Activated naive CD4-positive, alpha-beta T cell treated with anti-CD3 and anti-CD28 coated beads, Interleukin-2, amount 10 ng/mL, durations not matched to agents 7 days and 5 days (primary cell): Measurements from ENCODE around the gene HOXA2.

Experiments used
- CTCF ChIA-PET: fragments of 350-600 bp; sonication (Branson Sonifier 250); formaldehyde crosslinking; loops from one replicate; lab custom pipeline; 2021; ENCODE audit warnings: antibody characterized with exemption; lab: Charles Lee
- DNase-seq: peaks from one replicate; pipeline ENCODE4 v3.0.0-alpha.2; 2020
- H3K27ac Mint-ChIP-seq: one replicate; pipeline ENCODE4 v1.8.0; 2021; ENCODE audit warnings: mild to moderate bottlenecking, moderate library complexity, mixed read lengths
- H3K27me3 Mint-ChIP-seq: one replicate; pipeline ENCODE4 v1.8.0; 2021; ENCODE audit warnings: mild to moderate bottlenecking, mixed read lengths
- H3K36me3 Mint-ChIP-seq: one replicate; pipeline ENCODE4 v1.8.0; 2021; ENCODE audit warnings: mixed read lengths
- H3K4me1 Mint-ChIP-seq: one replicate; pipeline ENCODE4 v1.8.0; 2021; ENCODE audit warnings: mixed read lengths
- H3K4me3 Mint-ChIP-seq: one replicate; pipeline ENCODE4 v1.8.0; 2021; ENCODE audit warnings: mild to moderate bottlenecking, moderate library complexity, mixed read lengths
- H3K9me3 Mint-ChIP-seq: one replicate; pipeline ENCODE4 v1.8.0; 2021; ENCODE audit warnings: mixed read lengths

Gene HOXA2

DNA sequence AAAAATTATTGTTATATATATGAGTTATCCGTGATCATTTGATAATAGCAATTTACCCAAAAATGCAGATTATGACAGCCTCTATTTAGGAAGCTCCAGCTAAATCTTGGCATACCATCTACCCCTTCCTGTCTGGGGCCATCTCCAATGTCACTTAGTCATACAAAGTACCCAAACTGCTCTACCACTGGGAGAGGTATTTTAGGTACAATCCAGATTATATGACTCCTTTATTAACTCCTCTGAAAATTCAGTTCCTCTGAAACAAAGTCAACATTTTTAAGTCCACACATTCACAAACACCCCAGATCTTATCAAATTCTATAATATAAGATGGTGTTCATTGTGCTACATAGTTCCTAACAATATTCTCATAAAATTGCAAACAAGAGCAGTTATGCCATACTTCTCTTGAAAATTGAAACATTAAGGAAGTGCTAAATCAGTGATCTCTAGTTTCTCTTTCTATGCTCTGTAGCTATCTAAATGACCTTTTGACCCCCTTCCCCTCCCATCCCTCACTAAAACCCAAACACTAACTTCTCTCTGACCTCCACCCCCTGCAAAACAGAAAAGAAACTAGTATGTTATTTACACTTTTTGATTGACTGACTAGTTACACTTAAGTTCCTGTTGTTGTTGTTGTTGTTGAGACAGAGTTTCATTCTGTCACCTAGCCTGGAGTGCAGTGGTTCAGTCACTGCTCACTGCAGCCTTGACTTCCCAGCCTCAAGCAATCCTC is 23.1 kb downstream of the HOXA2 start:
- Mint-ChIP-seq H3K4me3 (no peak overlapping the region), H3K36me3 (no peaks in the 10 kb centered on the region), H3K27me3 (peaks cover 7% of the 10 kb centered on the region), H3K4me1 (peaks cover 7% of the 10 kb centered on the region), H3K27ac (no peak overlapping the region), H3K9me3 (no peaks in the 10 kb centered on the region)
- CTCF ChIA-PET: no interaction called here
- DNase-seq: no peak

DNA sequence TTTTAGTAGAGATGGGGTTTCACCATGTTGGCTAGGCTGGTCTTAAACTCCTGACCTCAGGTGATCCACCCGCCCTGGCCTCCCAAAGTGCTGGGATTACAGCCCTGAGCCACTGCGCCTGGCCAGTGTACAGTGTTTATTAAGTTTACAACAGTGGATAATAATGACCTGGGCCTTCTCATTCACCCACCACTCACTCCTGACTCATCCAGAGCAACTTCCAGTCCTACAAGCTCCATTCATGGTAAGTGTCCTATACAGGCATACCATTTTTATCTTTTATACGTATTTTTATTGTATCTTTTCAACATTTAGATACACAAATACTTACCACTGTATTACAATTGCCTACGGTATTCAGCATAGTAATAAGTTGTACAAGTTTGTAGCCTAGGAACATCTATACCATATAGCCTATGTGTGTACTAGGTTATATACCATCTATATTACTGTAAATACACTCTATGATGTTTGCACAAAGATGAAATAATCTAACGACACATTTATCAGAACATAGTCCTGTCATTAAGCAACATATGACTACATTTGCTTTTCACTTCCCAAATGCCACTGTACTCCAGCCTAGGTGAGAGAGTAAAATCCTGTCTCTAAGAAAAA is 23.8 kb downstream of the HOXA2 start:
- Mint-ChIP-seq H3K4me3 (no peak overlapping the region), H3K9me3 (no peaks in the 10 kb centered on the region), H3K27me3 (peaks cover 4% of the 10 kb centered on the region), H3K4me1 (peaks cover 7% of the 10 kb centered on the region), H3K36me3 (no peaks in the 10 kb centered on the region), H3K27ac (no peak overlapping the region)
- DNase-seq: no peak
- CTCF ChIA-PET: no interaction called here

DNA sequence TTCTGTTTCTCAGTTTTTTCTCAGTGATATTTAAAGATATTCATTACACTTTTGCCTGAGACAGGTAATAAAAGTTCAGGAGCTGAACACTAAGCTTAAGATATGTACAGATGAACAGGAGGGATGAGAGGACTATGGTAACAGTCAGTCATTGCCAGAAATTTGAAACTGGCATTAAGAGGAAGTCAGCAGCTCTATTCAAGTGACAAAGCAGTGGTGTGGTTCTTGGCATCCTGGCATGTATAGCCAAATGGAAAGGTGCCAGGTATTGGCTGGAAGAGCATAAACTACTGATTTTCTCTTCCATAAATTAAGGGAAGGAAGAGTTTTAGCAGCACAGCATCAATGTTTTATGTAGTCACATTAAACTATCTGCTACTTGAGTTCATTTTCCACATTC is 29.4 kb downstream of the HOXA2 start:
- DNase-seq: no peak
- no peak overlapping the region for H3K4me3 Mint-ChIP-seq
- H3K9me3 Mint-ChIP-seq: no peaks in the 10 kb centered on the region
- H3K27ac Mint-ChIP-seq: no peak overlapping the region
- no peaks in the 10 kb centered on the region for H3K27me3 Mint-ChIP-seq
- no peaks in the 10 kb centered on the region for H3K4me1 Mint-ChIP-seq
- CTCF ChIA-PET: no interaction called here
- no peaks in the 10 kb centered on the region for H3K36me3 Mint-ChIP-seq

DNA sequence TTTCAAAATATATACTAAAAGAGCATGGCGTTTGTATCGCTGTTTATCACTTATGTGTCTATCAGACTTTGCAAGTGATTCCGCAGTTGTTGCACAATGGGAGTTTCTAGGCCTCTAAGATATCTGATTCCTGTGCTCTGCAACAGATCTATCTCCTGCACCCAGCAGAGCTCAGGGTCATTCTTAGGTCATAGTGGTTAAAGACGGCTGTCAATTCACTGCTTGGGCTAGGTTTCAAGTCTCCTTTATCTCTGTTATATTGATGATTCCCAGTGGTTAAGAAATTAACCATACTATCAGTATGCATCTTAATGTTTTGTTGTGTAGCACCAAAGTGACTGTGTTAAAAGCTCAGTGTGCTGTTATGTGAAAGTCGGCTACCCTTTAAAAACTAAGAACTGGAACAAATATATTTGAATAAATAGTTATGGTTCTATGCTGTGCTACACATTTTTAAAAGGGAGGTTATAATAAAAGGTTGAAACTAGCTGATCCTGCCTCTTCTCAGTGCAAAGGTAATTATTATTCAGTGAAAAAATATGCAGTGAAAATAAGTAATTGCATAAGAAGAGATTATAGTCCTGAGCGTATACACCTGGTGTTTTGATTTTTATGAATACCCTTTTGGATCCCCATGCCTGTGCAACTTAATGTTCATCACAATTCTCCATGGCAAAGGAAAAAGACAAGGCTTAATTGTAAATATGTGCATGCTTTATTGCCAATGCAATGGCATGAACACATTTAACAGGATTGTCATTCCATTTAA is 30.7 kb downstream of the HOXA2 start:
- CTCF ChIA-PET: no interaction called here
- H3K27me3 Mint-ChIP-seq: no peaks in the 10 kb centered on the region
- H3K4me1 Mint-ChIP-seq: no peaks in the 10 kb centered on the region
- DNase-seq: no peak
- no peaks in the 10 kb centered on the region for H3K36me3 Mint-ChIP-seq
- no peaks in the 10 kb centered on the region for H3K9me3 Mint-ChIP-seq
- no peak overlapping the region for H3K4me3 Mint-ChIP-seq
- no peak overlapping the region for H3K27ac Mint-ChIP-seq

DNA sequence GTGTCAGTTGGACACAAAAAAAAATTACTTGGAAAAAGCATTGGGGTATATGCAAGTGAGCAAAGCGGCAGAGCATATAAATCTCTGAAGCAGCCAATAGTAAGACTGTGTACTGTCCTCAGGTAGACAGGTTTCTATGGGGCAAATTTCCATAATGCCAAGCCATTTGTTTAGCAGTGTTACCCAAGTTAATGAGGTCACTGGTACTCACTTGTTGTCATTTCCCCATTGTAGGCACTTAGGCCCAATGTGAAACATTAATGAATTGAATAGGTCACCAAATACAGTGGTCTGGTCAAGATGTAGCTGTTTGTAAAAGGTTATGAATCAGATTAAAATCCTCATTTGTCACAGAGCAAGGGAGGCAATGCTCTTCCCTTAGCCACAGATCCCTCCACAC is 34.2 kb downstream of the HOXA2 start:
- CTCF ChIA-PET: no interaction called here
- Mint-ChIP-seq H3K36me3 (no peaks in the 10 kb centered on the region), H3K9me3 (no peaks in the 10 kb centered on the region), H3K27ac (no peak overlapping the region), H3K4me1 (no peaks in the 10 kb centered on the region), H3K27me3 (no peaks in the 10 kb centered on the region), H3K4me3 (no peak overlapping the region)
- no peak for DNase-seq

DNA sequence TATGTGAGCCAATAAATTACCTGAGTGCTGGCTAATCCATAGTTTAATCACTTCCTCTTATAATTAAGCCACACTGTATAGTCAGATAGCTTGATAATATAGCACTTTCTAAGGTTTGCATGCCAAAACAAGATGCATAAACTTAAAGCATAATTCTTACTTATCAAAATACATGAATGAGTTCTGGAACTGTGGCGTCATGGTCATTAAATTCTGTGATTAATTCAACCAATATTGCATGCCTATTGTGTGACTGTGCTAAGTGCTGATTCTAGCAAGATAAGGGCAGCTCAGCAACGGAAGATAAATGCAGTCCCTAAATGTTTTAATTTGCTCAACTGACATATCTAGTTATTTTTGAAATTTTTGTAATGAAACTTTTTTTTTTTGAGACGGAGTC is 36.3 kb downstream of the HOXA2 start:
- no peak for DNase-seq
- CTCF ChIA-PET: no interaction called here
- no peaks in the 10 kb centered on the region for H3K9me3 Mint-ChIP-seq
- no peaks in the 10 kb centered on the region for H3K36me3 Mint-ChIP-seq
- no peak overlapping the region for H3K4me3 Mint-ChIP-seq
- H3K27ac Mint-ChIP-seq: no peak overlapping the region
- no peaks in the 10 kb centered on the region for H3K27me3 Mint-ChIP-seq
- no peaks in the 10 kb centered on the region for H3K4me1 Mint-ChIP-seq

DNA sequence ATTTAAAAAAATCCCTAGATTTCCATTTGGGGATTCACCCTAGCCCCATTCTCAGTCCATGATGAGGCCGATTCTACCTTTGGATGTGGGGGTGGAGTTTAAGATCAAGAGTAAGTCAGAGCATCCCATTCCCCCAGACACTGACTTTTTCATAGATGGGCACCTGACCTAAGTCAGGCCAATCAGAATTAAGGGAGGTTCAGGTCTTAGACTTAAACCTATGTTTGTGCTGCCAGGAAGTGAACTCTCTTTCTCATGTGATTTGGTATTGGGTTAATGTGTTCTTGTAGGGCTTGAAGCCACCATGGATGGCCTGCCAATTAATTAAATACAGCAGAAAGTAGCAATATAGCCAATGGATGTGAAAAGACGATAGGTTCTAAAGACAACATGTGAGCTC is 36.8 kb downstream of the HOXA2 start:
- CTCF ChIA-PET: no interaction called here
- DNase-seq: no peak
- H3K4me1 Mint-ChIP-seq: no peaks in the 10 kb centered on the region
- H3K4me3 Mint-ChIP-seq: no peak overlapping the region
- no peaks in the 10 kb centered on the region for H3K9me3 Mint-ChIP-seq
- H3K27me3 Mint-ChIP-seq: no peaks in the 10 kb centered on the region
- H3K36me3 Mint-ChIP-seq: no peaks in the 10 kb centered on the region
- no peak overlapping the region for H3K27ac Mint-ChIP-seq

DNA sequence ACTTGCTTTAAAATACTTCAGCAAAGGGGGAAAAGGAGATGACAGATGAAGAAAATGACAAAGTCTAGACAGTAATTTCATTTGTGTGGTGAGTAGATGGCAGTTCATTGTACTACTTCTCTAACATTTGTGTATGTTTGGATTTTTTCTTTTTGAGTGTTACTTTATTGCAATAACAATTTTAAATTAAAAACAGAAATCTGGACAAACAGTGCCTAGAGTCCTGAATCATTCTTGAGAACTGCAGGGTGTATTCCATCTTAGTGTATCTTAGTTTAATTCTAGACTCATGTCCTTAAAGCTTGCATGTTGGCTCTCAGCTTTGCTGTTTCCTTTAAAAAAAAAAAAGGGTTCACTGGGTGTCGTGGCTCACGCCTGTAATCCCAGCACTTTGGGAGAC is 37.8 kb downstream of the HOXA2 start:
- H3K27ac Mint-ChIP-seq: no peak overlapping the region
- no peaks in the 10 kb centered on the region for H3K36me3 Mint-ChIP-seq
- CTCF ChIA-PET: no interaction called here
- H3K4me3 Mint-ChIP-seq: no peak overlapping the region
- no peaks in the 10 kb centered on the region for H3K9me3 Mint-ChIP-seq
- no peaks in the 10 kb centered on the region for H3K27me3 Mint-ChIP-seq
- DNase-seq: no peak
- no peaks in the 10 kb centered on the region for H3K4me1 Mint-ChIP-seq

DNA sequence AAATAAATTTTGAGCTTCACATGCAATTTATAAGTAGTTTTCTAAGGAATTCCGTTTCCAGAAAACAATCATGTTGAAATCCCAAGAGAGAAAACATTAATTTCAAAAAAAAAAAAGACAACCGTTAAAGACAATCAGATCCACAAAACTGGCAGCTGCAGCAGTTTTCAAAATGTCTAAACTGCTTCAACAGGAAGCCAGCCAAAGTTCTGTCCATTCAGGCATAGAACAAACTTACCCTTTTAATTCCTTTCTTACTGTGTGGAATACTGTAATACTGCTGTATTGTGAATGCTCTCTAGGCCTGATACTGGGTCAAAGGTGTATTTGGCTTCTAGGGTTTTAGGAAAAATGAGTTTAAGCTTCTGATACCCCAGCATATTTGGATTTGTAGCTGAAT is 38.3 kb downstream of the HOXA2 start:
- Mint-ChIP-seq H3K4me3 (no peak overlapping the region), H3K9me3 (no peaks in the 10 kb centered on the region), H3K27me3 (no peaks in the 10 kb centered on the region), H3K4me1 (no peaks in the 10 kb centered on the region), H3K36me3 (no peaks in the 10 kb centered on the region), H3K27ac (no peak overlapping the region)
- CTCF ChIA-PET: no interaction called here
- no peak for DNase-seq

DNA sequence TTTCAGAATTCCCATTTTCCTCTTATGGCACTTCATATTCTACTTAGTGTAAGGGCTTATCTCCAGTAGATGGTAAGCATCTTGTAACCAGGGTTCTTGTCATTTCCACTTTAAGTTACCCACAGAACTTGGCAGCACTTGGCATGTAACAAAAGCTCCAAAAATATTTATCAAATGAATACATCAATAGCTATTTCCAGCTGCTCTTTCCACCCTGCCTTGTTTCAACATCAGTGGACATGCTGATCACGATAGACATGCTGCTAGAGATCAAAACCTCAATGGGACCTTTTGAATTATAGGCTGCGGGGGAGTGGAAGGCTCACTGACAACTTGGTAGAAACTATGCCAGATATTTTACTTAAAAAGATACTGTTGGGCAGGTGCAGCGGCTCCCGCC is 39.5 kb downstream of the HOXA2 start:
- no peaks in the 10 kb centered on the region for H3K27me3 Mint-ChIP-seq
- H3K27ac Mint-ChIP-seq: no peak overlapping the region
- DNase-seq: no peak
- no peaks in the 10 kb centered on the region for H3K9me3 Mint-ChIP-seq
- CTCF ChIA-PET: no interaction called here
- H3K4me1 Mint-ChIP-seq: no peaks in the 10 kb centered on the region
- H3K4me3 Mint-ChIP-seq: no peak overlapping the region
- H3K36me3 Mint-ChIP-seq: no peaks in the 10 kb centered on the region

DNA sequence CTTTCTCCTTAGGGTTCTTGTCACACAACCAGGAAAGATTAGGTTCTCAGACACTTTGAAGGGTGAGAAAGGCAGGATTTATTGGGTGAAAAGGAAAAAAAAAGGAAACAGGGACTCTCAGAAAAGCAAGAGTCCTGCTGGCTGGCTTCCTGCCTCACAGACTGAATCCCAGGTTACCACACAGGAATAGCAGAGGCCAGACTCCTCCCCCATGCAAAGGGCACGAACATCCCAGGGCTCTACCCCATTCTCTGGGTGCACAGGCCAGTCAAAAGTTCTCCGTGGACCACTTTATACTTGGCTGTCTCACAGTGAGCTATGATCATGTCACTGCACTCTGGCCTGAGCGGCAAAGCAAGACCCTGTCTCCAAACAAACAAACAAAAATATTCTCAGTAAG is 49.3 kb downstream of the HOXA2 start:
- Mint-ChIP-seq H3K27ac (no peak overlapping the region), H3K27me3 (peaks cover 4% of the 10 kb centered on the region), H3K36me3 (no peaks in the 10 kb centered on the region), H3K9me3 (no peaks in the 10 kb centered on the region), H3K4me3 (no peak overlapping the region), H3K4me1 (no peaks in the 10 kb centered on the region)
- CTCF ChIA-PET: no interaction called here
- no peak for DNase-seq

DNA sequence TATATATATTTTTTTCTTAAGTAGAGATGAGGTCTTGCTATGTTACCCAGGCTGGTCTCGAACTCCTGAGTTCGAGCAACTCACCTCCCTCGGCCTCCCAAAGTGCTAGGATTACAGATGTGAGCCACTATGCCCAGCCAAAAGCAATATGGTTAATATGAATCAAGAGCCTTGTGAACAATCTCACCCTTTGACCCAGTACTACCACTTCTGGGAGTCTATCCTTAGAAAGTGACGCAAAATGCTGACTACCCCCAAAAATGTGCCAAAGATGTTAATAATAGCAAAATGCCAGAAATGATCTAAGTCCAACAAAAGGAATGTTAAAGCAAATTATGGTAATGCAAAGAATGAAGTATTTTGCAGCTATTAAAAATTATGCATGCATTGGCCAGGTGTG is 51.0 kb downstream of the HOXA2 start:
- no peak for DNase-seq
- no peaks in the 10 kb centered on the region for H3K9me3 Mint-ChIP-seq
- no peaks in the 10 kb centered on the region for H3K36me3 Mint-ChIP-seq
- no peaks in the 10 kb centered on the region for H3K4me1 Mint-ChIP-seq
- H3K4me3 Mint-ChIP-seq: no peak overlapping the region
- no peak overlapping the region for H3K27ac Mint-ChIP-seq
- CTCF ChIA-PET: no interaction called here
- H3K27me3 Mint-ChIP-seq: peaks cover 4% of the 10 kb centered on the region
